ENCODE measurements around the gene DLGAP1. TPM values are rescaled to one million over a fixed set of nuclear protein-coding genes. Genes with fewer than 3 reads are reported as not detected.

The DLGAP1 gene
- total RNA-seq, 4 donors from 2014 or later, result 0.22 to 1.5 (median 0.56) TPM

GRCh38 chr18:4356929-4357328, 98.2 kb downstream of the DLGAP1 start:
- H3K36me3 ChIP-seq, result no peaks in the 10 kb centered on the region
- no peaks in the 10 kb centered on the region for H3K4me1 ChIP-seq
- ATAC-seq, result no peak
- H3K9me3 ChIP-seq, result no peaks in the 10 kb centered on the region
- H3K27me3 ChIP-seq, result no peaks in the 10 kb centered on the region
- H3K4me3 ChIP-seq, result no peak overlapping the region
- TF ChIP-seq CTCF (IDR thresholded peaks at IDR 0.05) (no peak), POLR2AphosphoS5 (IDR thresholded peaks at IDR 0.05) (no peak), EP300 (IDR thresholded peaks at IDR 0.05) (no peak), POLR2A (IDR thresholded peaks at IDR 0.05) (no peak)
- WGBS, 2 donors (ENCODE audit: low coverage in 1 of 2), result 63 to 78% methylated on average over 3 to 4 of the region's 6 CpGs
- H3K27ac ChIP-seq, result no peak overlapping the region

- TF ChIP-seq EP300 (IDR thresholded peaks at IDR 0.05) (no peak), CTCF (IDR thresholded peaks at IDR 0.05) (no peak), POLR2A (IDR thresholded peaks at IDR 0.05) (no peak), POLR2AphosphoS5 (IDR thresholded peaks at IDR 0.05) (no peak)
- H3K4me1 ChIP-seq, result no peaks in the 10 kb centered on the region
- no peaks in the 10 kb centered on the region for H3K9me3 ChIP-seq
- 43 to 66% methylated on average over 9 of the region's 9 CpGs for WGBS, 2 donors (ENCODE audit: low coverage in 1 of 2)
- no peaks in the 10 kb centered on the region for H3K27me3 ChIP-seq
- no peak overlapping the region for H3K4me3 ChIP-seq
- H3K27ac ChIP-seq, result no peak overlapping the region
- no peak for ATAC-seq
- no peaks in the 10 kb centered on the region for H3K36me3 ChIP-seq
These were observed 101.2 kb downstream of the DLGAP1 start for GRCh38 chr18:4353853-4354418.

GRCh38 chr18:4352746-4353551, 102.2 kb downstream of the DLGAP1 start:
- Histone ChIP-seq H3K27ac (no peak overlapping the region), H3K4me1 (no peaks in the 10 kb centered on the region), H3K27me3 (no peaks in the 10 kb centered on the region), H3K9me3 (no peaks in the 10 kb centered on the region), H3K4me3 (no peak overlapping the region), H3K36me3 (no peaks in the 10 kb centered on the region)
- ATAC-seq, result no peak
- 24 to 34% methylated on average over 9 to 15 of the region's 15 CpGs for WGBS, 2 donors (ENCODE audit: low coverage in 1 of 2)
- TF ChIP-seq POLR2AphosphoS5 (IDR thresholded peaks at IDR 0.05) (no peak), CTCF (IDR thresholded peaks at IDR 0.05) (no peak), EP300 (IDR thresholded peaks at IDR 0.05) (no peak), POLR2A (IDR thresholded peaks at IDR 0.05) (no peak)

- Histone ChIP-seq H3K4me1 (no peaks in the 10 kb centered on the region), H3K27me3 (no peaks in the 10 kb centered on the region), H3K36me3 (no peaks in the 10 kb centered on the region), H3K27ac (no peak overlapping the region), H3K9me3 (no peaks in the 10 kb centered on the region), H3K4me3 (no peak overlapping the region)
- WGBS, 2 donors (ENCODE audit: low coverage in 1 of 2), result 64% methylated on average over 1 to 2 of the region's 2 CpGs
- ATAC-seq, result no peak
- no peak for TF ChIP-seq CTCF (IDR thresholded peaks at IDR 0.05)
- no peak for TF ChIP-seq POLR2AphosphoS5 (IDR thresholded peaks at IDR 0.05)
- TF ChIP-seq POLR2A (IDR thresholded peaks at IDR 0.05), result no peak
- no peak for TF ChIP-seq EP300 (IDR thresholded peaks at IDR 0.05)
These were observed 104.1 kb downstream of the DLGAP1 start for GRCh38 chr18:4351005-4351404.

DNA sequence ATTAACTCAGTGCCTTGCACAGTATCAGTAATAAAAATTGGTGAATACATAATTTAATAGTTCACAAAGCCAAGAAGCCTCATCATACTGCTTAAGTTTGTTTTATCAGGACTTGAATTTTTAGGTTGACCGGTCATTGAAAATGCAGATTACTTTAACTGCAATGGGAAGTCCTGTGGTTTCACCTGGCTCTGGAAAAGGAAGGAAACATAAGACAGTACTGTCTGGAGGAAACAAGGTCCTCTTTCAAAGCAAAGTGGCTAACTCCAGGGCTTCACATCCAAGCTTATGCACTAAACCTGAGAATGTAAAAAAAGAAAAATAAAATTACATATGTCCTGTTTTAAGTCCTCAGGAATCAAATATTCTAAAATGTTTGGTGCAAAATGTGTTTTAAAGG, 119.7 kb downstream of the DLGAP1 start:
- Histone ChIP-seq H3K9me3 (no peaks in the 10 kb centered on the region), H3K27me3 (no peaks in the 10 kb centered on the region), H3K36me3 (no peaks in the 10 kb centered on the region), H3K4me3 (no peak overlapping the region), H3K4me1 (no peaks in the 10 kb centered on the region), H3K27ac (no peak overlapping the region)
- 67 to 78% methylated on average over 1 of the region's 1 CpG for WGBS, 2 donors (ENCODE audit: low coverage in 1 of 2)
- ATAC-seq, result no peak
- TF ChIP-seq EP300 (IDR thresholded peaks at IDR 0.05), result no peak
- no peak for TF ChIP-seq POLR2A (IDR thresholded peaks at IDR 0.05)
- TF ChIP-seq POLR2AphosphoS5 (IDR thresholded peaks at IDR 0.05), result no peak
- TF ChIP-seq CTCF (IDR thresholded peaks at IDR 0.05), result no peak

Data from gastroesophageal sphincter (tissue), 4 donors.